Head of caudate nucleus (tissue), 42 donors: ENCODE results near the gene LAIR1.
"Not testable (repeated sequence)": the region's sequence is repeated elsewhere in the genome, so short reads cannot be mapped to it uniquely, and the experiment has no call there.

ENCODE experiments used
- DNase-seq, 42 donors: peaks; one replicate each; pipeline versions ENCODE4 v3.0.0 to v3.0.0-alpha.2; 2020 to 2021; ENCODE audit warnings: mixed read lengths in 7 of 42
- intact Hi-C: fragments of 100-400 bp; cut with DNase I; formaldehyde crosslinking; loops from one replicate; pipeline ENCODE4 v1.15.0; 2022

LAIR1 gene

DNA sequence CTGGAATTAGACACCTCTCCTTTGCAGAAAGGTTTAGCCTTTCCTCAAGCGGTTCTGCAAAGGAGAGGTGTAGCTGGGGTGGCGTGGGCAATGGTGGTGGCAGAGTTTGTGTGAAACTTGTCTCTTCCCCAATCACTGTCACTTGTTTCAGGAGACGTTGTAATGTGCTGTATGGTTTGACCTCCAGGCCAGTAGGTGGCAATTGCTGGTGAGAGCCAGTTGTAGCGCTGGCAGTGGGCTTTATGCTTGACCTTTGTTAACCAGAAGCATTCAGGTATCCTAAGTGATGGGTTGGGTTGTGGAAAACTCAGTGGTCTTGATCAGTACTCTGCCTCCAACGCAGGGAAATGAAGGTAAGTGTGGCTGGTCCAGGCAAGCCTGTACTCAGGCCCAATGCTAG, 39.1 kb downstream of the LAIR1 start:
- intact Hi-C loops = loop anchor here (5.0 to 10.0 kb wide), 2 partner anchors 67 to 129 kb away; no protein-coding TSS in a partner anchor
- peak in 1 of 42 donors; percentile 11 for DNase-seq

DNA sequence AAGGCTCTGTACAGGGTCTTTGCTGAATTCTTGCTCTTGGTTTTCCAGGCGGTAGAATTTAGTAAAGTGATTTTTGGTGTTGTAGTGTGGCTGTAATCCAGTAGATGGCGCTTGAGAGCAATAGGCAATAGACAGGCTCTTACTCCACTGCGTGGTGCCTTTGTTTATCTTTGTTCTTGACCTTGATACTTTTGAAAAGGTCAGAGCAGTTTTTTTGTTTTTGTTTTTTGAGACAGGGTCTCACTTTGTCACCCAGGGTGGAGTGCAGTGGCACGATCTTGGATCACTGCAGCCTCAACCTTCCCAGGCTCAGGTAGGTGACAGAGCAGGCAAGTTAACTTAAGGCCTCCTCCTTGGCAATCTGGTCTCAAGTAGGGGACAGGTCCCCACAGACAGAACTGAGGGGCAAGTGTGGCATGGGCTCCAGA, 39.5 kb downstream of the LAIR1 start:
- peak in 22 of 42 donors; percentile 13 to 79 (median 51) for DNase-seq
- intact Hi-C loops = loop anchor here (5.0 to 10.0 kb wide), 2 partner anchors 67 to 130 kb away; no protein-coding TSS in a partner anchor

DNA sequence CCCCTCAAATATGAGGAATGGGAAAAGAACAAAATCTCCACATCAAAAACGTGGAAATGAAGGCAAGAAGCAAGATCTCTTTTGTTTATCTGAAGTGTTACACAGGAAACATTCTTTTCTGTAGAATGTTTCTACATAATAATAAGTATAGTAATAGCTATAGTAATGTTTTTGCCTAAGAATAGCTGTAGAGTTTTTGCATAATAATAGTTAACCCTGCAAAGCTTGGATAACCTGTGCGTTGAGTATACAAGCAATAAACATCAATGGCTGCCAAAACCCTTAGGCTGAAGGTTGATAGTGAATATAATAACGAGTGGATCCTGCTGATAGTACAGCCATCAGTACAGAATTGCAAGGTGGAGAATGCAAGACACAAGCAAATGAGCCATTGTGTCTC, 40.7 kb downstream of the LAIR1 start:
- intact Hi-C loops = loop anchor here (10.0 kb wide), 1 partner anchor 131 kb away; no protein-coding TSS in a partner anchor
- no peak for DNase-seq

DNA sequence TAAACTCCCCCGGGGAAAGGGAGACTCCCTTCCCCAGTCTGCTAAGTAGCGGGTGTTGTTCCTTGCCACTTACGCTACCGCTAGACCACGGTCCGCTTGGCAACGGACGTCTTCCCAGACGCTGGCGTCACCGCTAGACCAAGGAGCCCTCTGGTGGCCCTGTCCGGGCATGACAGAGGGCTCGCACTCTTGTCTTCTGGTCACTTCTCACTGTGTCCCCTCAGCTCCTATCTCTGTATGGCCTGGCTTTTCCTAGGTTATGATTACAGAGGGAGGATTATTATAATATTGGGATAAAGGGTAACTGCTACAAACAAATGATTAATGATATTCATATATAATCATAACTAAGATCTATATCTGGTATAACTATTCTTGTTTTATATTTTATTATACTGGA, 41.8 kb downstream of the LAIR1 start:
- DNase-seq = peak in 4 of 42 donors; percentile 11 to 51 (median 36)
- intact Hi-C loops = loop anchor here (10.0 kb wide), 1 partner anchor 132 kb away; no protein-coding TSS in a partner anchor

DNA sequence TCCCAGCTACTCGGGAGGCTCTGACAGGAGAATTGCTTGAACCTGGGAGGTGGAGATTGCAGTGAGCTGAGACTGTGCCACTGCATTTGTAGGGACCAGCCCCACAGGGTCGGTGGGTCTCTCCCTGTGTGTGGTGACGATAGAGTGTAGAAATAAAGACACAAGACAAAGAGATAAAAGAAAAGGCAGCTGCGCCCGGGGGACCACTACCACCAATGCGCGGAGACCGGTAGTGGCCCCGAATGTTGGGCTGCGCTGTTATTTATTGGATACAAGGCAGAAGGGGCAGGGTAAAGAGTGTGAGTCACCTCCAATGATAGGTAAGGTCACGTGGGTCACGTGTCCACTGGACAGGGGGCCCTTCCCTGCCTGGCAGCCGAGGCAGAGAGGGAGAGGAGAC, 42.4 kb downstream of the LAIR1 start:
- DNase-seq = not testable (repeated sequence)
- intact Hi-C loops = loop anchor here (10.0 kb wide), 1 partner anchor 133 kb away; no protein-coding TSS in a partner anchor

DNA sequence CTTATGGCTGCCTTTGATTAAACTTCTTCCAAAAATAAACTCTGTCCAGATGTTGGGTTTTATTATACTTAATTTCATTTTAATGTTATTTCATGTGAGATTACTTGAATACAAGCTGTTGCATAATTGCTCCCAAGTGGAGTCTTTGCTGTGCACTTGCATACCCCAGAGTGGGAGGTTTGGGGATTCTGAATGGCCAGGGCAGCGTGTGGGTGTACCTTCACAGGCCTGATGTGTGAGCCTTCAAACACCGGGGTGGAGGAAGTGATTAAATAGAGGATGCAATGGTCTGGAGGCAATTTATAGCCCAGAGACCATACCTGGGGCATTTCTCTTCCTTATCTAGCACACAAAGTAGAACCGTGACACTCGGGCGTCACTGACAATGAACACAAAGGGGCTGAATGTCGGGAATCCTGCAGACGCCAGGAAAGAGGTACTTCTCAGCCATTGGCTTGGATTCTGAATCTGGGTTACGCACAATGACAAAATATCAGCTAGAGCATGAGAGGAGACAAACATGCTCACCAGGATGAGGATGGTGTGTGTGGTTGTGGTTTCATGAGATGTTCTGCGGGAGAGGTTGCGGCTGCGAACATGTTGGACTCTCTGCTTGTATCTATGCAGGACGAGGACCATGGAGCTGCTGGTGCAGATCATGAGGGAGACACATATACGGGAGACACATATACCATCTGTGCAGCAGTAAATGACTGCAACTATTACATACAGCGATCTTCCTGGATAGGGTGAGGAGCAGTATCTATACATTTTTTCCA, 44.6 kb downstream of the LAIR1 start:
- no peak for DNase-seq
- intact Hi-C loops = loop anchor here (10.0 kb wide), 1 partner anchor 135 kb away; no protein-coding TSS in a partner anchor

DNA sequence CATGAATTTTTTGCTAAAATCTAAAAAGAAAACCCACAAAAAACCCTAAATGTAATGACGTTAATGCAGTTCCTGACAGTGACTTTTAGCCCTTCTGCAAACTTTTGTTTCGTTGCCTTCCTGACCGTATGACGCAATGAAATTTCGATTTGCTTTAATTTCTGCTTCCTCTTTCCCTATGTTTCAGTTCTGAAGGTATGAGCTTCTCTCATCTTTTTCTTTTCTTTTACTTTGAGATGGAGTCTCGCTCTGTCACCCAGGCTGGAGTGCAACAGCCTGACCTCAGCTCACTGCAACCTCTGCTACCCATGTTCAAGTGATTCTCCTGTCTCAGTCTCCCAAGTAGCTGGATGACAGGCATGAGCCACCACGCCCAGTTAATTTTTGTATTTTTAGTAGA, 45.7 kb downstream of the LAIR1 start:
- DNase-seq = peak in 1 of 42 donors; percentile 12
- intact Hi-C loops = no loop called here

DNA sequence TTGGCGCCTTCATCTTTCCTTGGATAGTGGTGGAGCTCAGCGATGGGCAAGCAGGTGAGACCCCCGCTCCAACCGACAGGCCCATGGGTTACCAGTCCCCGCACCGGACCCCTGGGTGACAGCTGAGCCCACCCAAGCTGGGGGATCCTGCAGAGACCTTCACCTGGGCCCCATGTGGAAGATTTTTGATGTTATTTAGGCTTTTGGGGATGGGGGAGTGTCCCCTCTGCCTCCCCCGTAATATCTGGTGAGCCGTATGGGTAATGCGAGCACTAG, 46.8 kb downstream of the LAIR1 start:
- peak in 1 of 42 donors; percentile 11 for DNase-seq

DNA sequence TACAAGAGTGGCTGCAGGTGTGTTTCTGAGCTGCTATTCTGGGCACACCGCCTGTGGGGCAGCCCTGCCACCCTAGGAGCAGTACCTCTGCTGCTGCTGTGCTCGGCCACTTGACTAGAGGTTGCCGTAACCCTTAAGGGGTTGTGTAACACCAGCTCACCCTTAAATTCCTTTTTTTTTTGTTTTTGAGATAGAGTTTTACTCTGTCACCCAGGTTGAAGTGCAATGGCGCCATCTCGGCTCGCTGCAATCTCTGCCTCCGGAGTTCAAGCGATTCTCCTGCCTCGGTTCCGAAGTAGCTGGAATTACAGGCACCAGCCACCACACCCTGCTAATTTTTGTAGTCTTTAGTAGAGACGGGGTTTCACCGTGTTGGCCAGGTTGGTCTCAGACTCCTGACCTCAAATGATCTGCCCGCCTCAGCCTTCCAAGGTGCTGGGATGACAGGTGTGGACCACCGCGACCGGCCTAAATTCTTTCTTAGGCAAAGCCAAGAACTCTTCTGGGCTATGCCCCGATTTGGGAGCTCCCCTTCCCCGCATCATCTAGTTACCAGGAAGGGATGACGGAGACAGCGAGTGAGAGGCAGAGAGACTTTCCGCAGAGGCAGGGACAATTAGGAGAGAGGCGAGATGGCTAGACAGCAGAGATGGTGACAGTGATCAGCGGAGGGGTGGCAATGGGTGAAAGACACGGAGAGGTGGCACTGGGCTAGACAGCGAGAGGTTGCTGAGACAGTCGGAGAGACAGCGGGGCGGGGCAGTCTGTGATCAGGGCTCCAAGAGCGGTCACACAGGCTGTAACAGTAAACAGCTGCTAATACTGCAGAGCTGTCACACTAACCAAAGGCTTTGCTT, 47.4 kb downstream of the LAIR1 start:
- intact Hi-C loops = no loop called here
- DNase-seq = peak in 2 of 42 donors; percentile 14 to 16

More for the DNA sequence above, 46.8 kb downstream of the LAIR1 start:
- intact Hi-C loops = no loop called here

DNA sequence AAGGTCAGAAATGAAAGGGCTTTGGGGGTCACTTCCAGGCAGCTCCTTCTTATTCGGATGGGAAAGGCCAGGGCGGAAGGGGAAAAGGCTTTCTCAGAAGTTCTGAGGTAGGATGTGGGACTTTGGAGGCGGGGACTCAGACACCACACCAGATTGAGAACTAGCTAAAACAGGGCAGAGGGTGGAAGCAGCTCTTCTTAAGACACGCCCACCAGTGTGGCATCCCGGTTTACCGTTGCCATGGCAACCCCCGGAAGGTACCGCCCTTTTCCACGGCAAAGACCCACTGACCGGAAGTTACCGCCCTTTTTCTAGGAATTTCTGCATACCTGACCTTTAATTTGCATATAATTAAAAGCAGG, 48.0 kb downstream of the LAIR1 start:
- intact Hi-C loops = no loop called here
- peak in 9 of 42 donors; percentile 28 to 53 (median 41) for DNase-seq

DNA sequence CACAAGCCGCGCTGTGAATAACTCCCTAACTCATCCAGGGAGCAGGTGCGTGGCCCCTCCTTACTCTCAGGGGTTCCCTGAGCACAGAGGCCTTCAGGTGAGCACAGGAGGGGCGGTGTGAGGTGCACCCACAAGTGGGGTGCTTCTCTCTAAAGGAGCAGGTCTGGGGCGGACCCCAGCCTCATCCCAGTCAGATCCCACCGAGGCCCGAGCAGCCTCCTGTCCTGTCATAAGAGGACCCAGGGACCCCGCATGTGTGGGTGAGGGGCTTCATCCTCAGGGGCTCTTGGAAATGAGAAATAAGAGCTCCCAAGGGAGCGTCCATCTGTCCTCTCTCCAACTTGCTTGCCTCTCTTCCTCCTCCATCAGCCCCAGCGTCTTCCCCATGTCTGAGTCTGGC, 48.8 kb downstream of the LAIR1 start:
- intact Hi-C loops = no loop called here
- DNase-seq = peak in 1 of 42 donors; percentile 9

DNA sequence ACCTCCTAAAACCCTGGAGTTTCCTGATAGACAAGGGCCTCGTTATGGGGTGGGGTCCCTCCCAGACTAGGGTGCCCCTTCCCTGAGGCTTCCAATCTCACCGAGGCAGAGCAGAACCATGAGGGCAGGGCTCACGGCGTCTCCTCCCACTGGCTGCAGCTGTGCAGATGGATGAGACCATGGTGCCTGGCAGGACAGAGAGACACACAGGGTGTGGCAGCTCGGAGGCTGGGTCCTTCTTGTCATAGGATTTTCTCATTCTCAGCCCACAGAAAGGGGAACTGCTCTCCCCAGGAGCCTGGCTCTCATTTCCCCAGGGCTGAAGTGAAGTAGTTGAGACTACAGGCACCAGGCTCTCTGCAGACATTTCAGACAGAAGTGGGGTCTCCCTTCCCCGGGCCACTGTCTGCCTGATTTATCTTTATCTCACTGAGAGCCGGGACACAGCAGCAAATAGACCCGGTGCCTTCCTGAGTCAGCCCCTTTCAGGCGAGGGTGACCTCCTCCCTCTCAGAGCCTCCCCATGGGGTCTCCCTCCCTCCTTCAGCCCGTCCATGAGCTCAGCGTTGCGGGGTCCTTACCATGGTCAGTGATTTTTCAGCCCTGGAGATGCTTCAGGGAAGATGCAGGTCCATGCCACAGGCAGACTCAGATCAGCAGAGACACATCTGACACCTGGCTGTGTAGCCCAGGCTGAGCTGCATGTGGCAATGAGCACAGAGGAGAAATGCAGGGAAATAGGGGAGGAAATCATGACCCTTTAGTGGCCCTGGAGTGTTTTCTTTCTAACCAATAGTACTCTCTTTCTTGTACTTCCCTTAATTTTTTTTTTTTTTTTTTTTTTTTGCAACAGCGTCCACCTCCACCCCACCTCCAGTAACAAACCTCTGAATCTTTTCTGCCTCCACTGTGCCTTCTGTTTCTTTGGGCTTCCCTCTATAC, 52.0 kb downstream of the LAIR1 start, which contains the start of gene LILRA5:
Gene LILRA5, minus strand, starts transcription at position 731 of the 942 bp plus-strand sequence. Its CDS starts 147 bp downstream, at position 584.
- peak in 7 of 42 donors; percentile 9 to 55 (median 24) for DNase-seq

DNA sequence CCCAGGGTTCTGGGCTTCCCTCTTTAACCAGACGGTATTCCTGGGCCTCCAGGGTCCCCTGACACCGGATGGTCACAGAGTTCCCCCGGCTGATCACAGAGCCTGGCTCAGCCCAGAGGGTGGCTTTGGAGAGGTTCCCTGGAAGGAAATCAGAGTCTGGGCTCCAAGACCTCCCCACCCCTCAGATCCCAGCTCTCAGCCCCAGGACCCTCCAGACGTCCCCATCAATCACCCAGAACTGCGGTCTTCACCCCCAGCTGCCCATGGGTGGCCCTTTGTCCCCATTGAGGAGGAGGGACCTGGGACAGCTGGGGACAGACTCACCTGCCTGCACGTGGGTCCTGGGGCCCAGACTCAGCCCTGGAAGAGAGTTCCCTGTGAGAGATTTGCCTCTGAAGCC, 52.7 kb downstream of the LAIR1 start:
- DNase-seq = peak in 1 of 42 donors; percentile 3
- intact Hi-C loops = no loop called here

More for the DNA sequence above, 52.0 kb downstream of the LAIR1 start, which contains the start of gene LILRA5:
- intact Hi-C loops = no loop called here

DNA sequence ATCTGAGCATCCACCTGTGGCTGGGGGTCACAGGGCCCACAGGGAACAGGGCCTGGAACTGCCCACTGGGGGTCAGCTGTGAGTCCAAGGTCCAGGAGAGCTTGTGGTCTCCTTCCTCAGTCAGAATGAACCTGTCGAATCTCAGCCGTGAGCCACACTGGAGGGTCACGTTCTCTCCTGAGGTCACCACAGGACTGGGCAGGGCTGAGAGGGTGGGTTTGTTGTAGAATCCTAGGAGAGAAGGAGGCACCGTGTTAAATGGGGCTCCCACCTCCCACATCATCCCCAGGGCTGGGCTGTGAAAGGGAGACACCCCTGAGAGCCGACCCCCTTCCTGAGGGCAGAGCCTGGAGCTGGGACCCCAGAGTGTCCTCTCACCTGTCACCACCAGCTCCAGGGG, 53.2 kb downstream of the LAIR1 start:
- peak in 1 of 42 donors; percentile 9 for DNase-seq
- intact Hi-C loops = no loop called here

DNA sequence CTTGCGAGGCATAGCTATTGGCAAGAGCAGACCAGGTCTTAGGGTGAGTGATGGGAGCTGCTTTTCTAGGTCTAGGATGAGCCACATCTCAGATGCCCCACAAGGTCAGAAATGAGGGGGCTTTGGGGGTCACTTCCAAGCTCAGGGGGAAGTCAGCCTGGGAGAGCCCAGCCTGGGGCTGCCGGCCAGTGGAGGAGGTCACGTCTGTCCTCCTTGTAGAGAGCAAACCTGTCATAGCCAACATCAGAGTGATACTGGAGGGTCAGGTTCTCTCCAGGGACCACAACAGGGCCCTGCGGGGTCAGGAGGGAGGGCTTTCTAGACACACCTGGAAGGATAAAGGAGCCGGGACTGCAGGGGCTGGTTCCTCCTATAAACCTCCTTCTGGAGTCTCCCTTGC, 54.2 kb downstream of the LAIR1 start:
- intact Hi-C loops = no loop called here
- peak in 2 of 42 donors; percentile 1 to 7 for DNase-seq

DNA sequence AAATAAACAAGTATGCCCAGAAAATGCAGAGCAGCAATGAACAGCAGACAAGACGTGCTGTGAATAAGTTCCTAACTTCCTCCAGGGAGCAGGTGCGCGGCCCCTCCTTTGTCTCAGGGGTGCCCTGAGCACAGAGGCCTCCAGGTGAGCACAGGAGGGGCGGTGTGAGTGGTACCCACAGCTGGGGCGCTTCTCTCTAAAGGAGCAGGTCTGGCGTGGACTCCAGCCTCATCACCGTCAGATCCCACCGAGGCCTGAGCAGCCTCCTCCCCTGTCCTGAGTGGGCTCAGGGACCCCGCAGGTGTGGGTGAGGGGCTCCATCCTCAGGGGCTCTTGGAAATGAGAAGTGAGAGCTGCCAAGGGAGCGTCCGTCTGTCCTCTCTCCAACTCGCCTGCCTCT, 54.9 kb downstream of the LAIR1 start:
- DNase-seq = peak in 2 of 42 donors; percentile 7 to 21
- intact Hi-C loops = no loop called here

DNA sequence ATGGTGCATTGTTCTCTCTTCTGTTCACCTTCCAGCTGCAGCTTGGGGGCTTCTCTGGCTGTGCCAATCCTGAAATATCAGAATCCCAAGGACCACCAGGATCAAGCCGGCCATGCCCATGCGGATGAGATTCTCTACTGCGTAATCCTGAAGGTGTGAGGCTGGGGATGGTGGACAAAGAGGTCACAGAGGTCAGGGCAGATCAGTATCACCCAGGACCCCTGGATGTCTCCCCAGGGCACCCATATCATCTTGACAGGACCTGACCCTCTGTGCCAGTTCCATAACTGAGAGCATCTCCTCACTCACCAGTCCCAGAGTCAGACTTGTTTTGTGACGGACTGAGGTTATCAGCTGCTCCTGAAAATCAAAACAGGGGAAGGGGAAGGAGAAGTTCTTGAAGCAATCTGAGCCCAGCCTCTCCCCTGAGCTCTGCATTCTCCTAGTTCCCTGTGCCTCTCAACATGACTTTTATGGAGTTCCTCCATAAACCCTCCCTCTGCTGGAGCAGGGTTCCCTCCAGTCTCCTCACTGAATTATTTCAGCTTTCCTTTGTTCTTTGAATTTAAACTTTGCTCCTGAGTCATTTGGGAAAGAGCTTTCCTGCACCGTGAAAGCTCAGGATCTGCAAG, 57.2 kb downstream of the LAIR1 start:
- intact Hi-C loops = no loop called here
- peak in 2 of 42 donors; percentile 8 to 18 for DNase-seq

DNA sequence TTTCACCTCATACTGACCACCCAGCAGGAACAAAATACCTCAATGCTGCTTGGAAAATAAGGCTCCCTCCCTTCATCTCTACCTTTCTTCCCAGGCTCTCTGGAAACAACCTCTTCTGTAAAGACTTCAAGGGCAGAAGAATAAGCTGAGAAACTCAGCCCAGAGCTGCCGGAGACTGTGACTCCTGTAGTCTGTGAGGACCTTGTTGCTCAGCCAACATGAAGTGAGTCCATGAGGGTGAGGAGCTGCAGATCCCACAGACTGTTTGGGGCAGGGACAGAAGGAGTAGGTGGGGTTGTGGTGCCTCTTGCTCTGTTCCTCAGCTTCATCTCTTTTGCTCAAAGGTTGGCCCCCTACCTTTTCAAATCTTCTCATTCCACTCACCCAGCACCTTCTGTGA, 59.6 kb downstream of the LAIR1 start:
- DNase-seq = peak in 1 of 42 donors; percentile 8
- intact Hi-C loops = no loop called here
